Heart left ventricle (tissue), 13 donors: ENCODE data around the gene RPS28.

Experiments used
- CTCF ChIP-seq, 12 donors: fragments of 200-600 bp; sonication (generic) in 4 of 12; IDR thresholded peaks; one replicate each; pipeline versions ENCODE4 v1.5.0 to v1.8.0; 2018 to 2022; ENCODE audit warnings: antibody characterized with exemption in 12 of 12, mild to moderate bottlenecking in 5 of 12
- POLR2A ChIP-seq, 2 donors: fragments of 450-650 bp; IDR thresholded peaks; one replicate each; pipeline ENCODE4 v1.6.1; 2017; ENCODE audit warnings: antibody characterized with exemption in 2 of 2, mild to moderate bottlenecking in 2 of 2, moderate library complexity in 2 of 2
- donor health status: ischemic (EF 13 %, LVEDD 7.1; RV severe dilation, severe dysfunction).
- donor health status: DM: no; HTN: yes; CAD: no.
- donor health status: DM: no; HTN: no; CAD: no.
- donor health status: ischemic (EF 25% LVEDD 6.9; RV normal size, moderate dysfunction).
- donor health status: ischemic (EF 25% LVEDD 5.7; RV mildly dilated, moderate dysfunction).
- donor health status: ischemic (EF 35%, LVEDD 5.7; RV mildly dilated, moderate dysfunction).
- donor health status: nonischemic (EF 11% LVEDD 7.7; RV severe dilation, severe dysfunction).
- donor health status: DM: yes; HTN: yes; CAD: no.
- donor health status: PGD.
- donor health status: ischemic (EF 29% LVEDD 5.4; RV normal size, mild dysfunction).
- donor health status: nonischemic (EF 23%, LVEDD 6.1; RV moderate dilation, normal function).

DNA sequence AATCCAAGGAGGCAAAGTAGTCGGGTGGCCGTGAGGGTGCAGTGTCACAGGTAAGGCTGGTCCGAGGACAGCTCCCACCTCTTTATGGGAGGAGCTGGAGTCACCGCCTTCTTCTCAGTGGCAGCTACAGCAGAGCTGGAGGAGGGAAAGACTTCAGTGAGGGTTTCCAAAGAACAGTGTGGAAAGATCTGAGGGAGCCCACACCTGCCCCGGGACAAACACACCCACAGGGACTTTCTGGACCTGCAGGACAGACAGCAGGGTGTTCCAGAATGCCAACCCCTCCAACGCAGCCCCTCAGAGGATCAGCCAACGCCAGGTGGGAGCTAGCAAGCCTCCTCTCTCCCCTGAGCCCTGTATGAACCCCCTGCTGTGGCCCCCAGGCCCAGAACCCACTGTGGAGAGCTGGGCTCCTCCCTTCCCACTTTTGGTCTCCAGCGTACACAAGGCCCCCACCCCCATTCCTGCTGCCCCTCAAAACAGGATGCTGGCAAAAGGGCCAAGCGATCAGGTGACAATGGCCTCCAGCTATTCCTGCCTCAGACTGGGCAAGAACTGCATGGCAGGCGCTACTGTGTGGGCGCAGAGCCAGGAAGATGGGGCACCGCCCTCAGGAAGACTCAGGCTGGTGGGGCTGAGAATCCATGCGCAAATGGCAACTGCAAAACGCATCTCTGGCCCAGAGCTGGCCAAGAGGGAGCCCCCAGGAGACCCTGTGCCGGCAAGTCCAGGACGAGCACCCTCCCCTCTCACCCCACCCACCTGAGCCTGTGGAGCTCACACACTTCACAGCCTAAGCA, 9.6 kb upstream of the RPS28 start:
- TF ChIP-seq POLR2A (IDR thresholded peaks at IDR 0.05) (no peak), CTCF (IDR thresholded peaks at IDR 0.05) (no peak)
